Heart left ventricle (tissue), 16 donors: ENCODE results near the gene USP16. TPM values are rescaled to one million over a fixed set of nuclear protein-coding genes. Genes with fewer than 3 reads are reported as not detected.
"Not testable (repeated sequence)": the region's sequence is repeated elsewhere in the genome, so short reads cannot be mapped to it uniquely, and the experiment has no call there.

Experiments used
- ATAC-seq, 4 donors: fragments of 200-7000 bp; cut with Tn5 transposase; one replicate each; pipeline ENCODE4 v1.9.1; 2020 to 2022; ENCODE audit warnings: moderate library complexity in 4 of 4, mild to moderate bottlenecking in 3 of 4, moderate number of reproducible peaks in 1 of 4
- DNase-seq, 5 donors: peaks; one replicate each; pipeline ENCODE4 v3.0.0-alpha.2; 2020
- H3K27ac ChIP-seq, 12 donors: fragments of 200-600 bp; sonication (generic) in 4 of 12; one replicate each; pipeline versions ENCODE4 v1.5.0 to v1.8.0; 2016 to 2022; ENCODE audit warnings: mild to moderate bottlenecking in 2 of 12
- H3K27me3 ChIP-seq, 9 donors: fragments of 200-600 bp; sonication (generic) in 2 of 9; one replicate each; pipeline versions ENCODE4 v1.5.1 to v1.8.0; 2016 to 2022; ENCODE audit warnings: mild to moderate bottlenecking in 3 of 9
- H3K36me3 ChIP-seq, 9 donors: fragments of 200-600 bp; sonication (generic) in 2 of 9; one replicate each; pipeline versions ENCODE4 v1.5.0 to v1.8.0; 2018 to 2022; ENCODE audit warnings: mild to moderate bottlenecking in 2 of 9
- H3K4me1 ChIP-seq, 12 donors: fragments of 200-600 bp; sonication (generic) in 4 of 12; one replicate each; pipeline versions ENCODE4 v1.5.0 to v1.8.0; 2016 to 2022; ENCODE audit warnings: mild to moderate bottlenecking in 3 of 12
- H3K4me3 ChIP-seq, 12 donors: fragments of 200-600 bp; sonication (generic) in 4 of 12; one replicate each; pipeline versions ENCODE4 v1.5.0 to v1.8.0; 2017 to 2022; ENCODE audit warnings: mild to moderate bottlenecking in 9 of 12, moderate library complexity in 4 of 12
- H3K9me3 ChIP-seq, 12 donors: fragments of 200-600 bp; sonication (generic) in 4 of 12; one replicate each; pipeline versions ENCODE4 v1.5.0 to v1.8.0; 2016 to 2022; ENCODE audit warnings: mild to moderate bottlenecking in 1 of 12
- CTCF ChIP-seq, 12 donors: fragments of 200-600 bp; sonication (generic) in 4 of 12; IDR thresholded peaks; one replicate each; pipeline versions ENCODE4 v1.5.0 to v1.8.0; 2018 to 2022; ENCODE audit warnings: antibody characterized with exemption in 12 of 12, mild to moderate bottlenecking in 5 of 12
- POLR2A ChIP-seq, 2 donors: fragments of 450-650 bp; IDR thresholded peaks; one replicate each; pipeline ENCODE4 v1.6.1; 2017; ENCODE audit warnings: antibody characterized with exemption in 2 of 2, mild to moderate bottlenecking in 2 of 2, moderate library complexity in 2 of 2
- WGBS, 4 donors: extraction: QIAGEN DNeasy Blood & Tissue Kit in 2 of 4; methylation state at CpG; one replicate each; pipeline versions ENCODE4 v1.1.5 to v1.1.7; 2013 to 2018; 5-methylcytosine and 5-hydroxymethylcytosine counted together
- intact Hi-C, 10 donors: fragments of 100-400 bp; cut with DNase I; formaldehyde crosslinking; loops; one replicate each; pipeline versions ENCODE4 v1.11.1 to v1.14.2; 2022
- polyA plus RNA-seq, 2 donors: library from polyadenylated mRNA; stranded (reverse); fragments of 200-250 nt; gene quantifications; one replicate each; pipeline ENCODE4 v1.2.3, GENCODE V29; 2013
- total RNA-seq, 9 donors: library from RNA; depleted of rRNA in 2 of 9; stranded (reverse); fragments of >200 nt in 2 of 9; fragmentation: NEBNext Ultra II Directional in 3 of 9; extraction: Animal tissue kit (Norgen Biotek cat#: 25700) in 3 of 9; gene quantifications; one replicate each; pipeline versions ENCODE4 v1.1.0 to v1.2.4, GENCODE V29; 2016 to 2023
- donor health status: ischemic (EF 13 %, LVEDD 7.1; RV severe dilation, severe dysfunction).
- donor health status: healthy with polysubstance abuse.
- donor health status: DM: no; HTN: yes; CAD: no.
- donor health status: DM: no; HTN: no; CAD: no.
- donor health status: ischemic (EF 25% LVEDD 6.9; RV normal size, moderate dysfunction).
- donor health status: ischemic (EF 25% LVEDD 5.7; RV mildly dilated, moderate dysfunction).
- donor health status: healthy.
- donor health status: DM: yes; HTN: yes; CAD: no.
- donor health status: ischemic (EF 35%, LVEDD 5.7; RV mildly dilated, moderate dysfunction).
- donor health status: nonischemic (EF 11% LVEDD 7.7; RV severe dilation, severe dysfunction).
- donor health status: DM: yes; HTN: yes; CAD: no.
- donor health status: PGD.
- donor health status: ischemic (EF 29% LVEDD 5.4; RV normal size, mild dysfunction).
- donor health status: nonischemic (EF 23%, LVEDD 6.1; RV moderate dilation, normal function).

The USP16 gene
- total and polyA plus RNA-seq, 11 donors: 16.4 to 42.6 (median 32.4) TPM

GRCh38 chr21:29075706-29076466 lies 51.4 kb downstream of the USP16 start:
- DNase-seq: no peak
- Histone ChIP-seq H3K36me3 (peaks cover 0 to 2% (median 0%) of the 10 kb centered on the region in 9 donors), H3K9me3 (no peaks in the 10 kb centered on the region), H3K4me1 (peaks cover 6 to 65% (median 23%) of the 10 kb centered on the region in 12 donors), H3K27ac (peak overlapping the region in 6 of 12 donors; percentile 77 to 88 (median 80)), H3K27me3 (no peaks in the 10 kb centered on the region), H3K4me3 (no peak overlapping the region)
- intact Hi-C loops: loop anchor here in 2 of 10 donors (5.0 to 10.0 kb wide), 2 partner anchors 221 to 229 kb away; partner anchors contain the start of gene BACH1 (in 1 of the 2)
- no peak for TF ChIP-seq CTCF (IDR thresholded peaks at IDR 0.05)
- TF ChIP-seq POLR2A (IDR thresholded peaks at IDR 0.05): no peak
- no peak for ATAC-seq
- WGBS, 4 donors: 92 to 96% (median 94%) methylated on average over 9 of the region's 9 CpGs

- Histone ChIP-seq H3K27ac (peak overlapping the region; percentile 40 to 92 (median 80)), H3K4me1 (peaks cover 2 to 57% (median 12%) of the 10 kb centered on the region in 12 donors), H3K4me3 (peak overlapping the region; percentile 33 to 71 (median 64))
- ATAC-seq: peak in 1 of 4 donors; percentile 5
- H3K36me3 ChIP-seq, H3K9me3 ChIP-seq, H3K27me3 ChIP-seq: not testable (repeated sequence)
- 23 to 31% (median 30%) methylated on average over 31 to 50 of the region's 50 CpGs for WGBS, 4 donors
- intact Hi-C loops: loop anchor here in 2 of 10 donors (5.0 to 10.0 kb wide), 2 partner anchors 220 to 228 kb away; partner anchors contain the start of gene BACH1 (in 1 of the 2)
- peak; percentile 67 to 81 (median 78) for DNase-seq
- peak in 1 of 2 donors; percentile 25 for TF ChIP-seq POLR2A (IDR thresholded peaks at IDR 0.05)
These were observed 52.5 kb downstream of the USP16 start for GRCh38 chr21:29076731-29077640.

GRCh38 chr21:29077651-29078090 lies 53.2 kb downstream of the USP16 start:
- intact Hi-C loops: loop anchor here in 2 of 10 donors (5.0 to 10.0 kb wide), 2 partner anchors 220 to 227 kb away; partner anchors contain the start of gene BACH1 (in 1 of the 2)
- no peaks in the 10 kb centered on the region for H3K27me3 ChIP-seq
- no peaks in the 10 kb centered on the region for H3K9me3 ChIP-seq
- H3K27ac ChIP-seq: peak overlapping the region; percentile 40 to 92 (median 80)
- WGBS, 4 donors: 35 to 40% (median 36%) methylated on average over 6 of the region's 6 CpGs
- TF ChIP-seq CTCF (IDR thresholded peaks at IDR 0.05): no peak
- no peak for TF ChIP-seq POLR2A (IDR thresholded peaks at IDR 0.05)
- DNase-seq (no peak), ATAC-seq (no peak)
- no peaks in the 10 kb centered on the region for H3K36me3 ChIP-seq
- H3K4me1 ChIP-seq: peaks cover 0 to 50% (median 5%) of the 10 kb centered on the region in 12 donors
- H3K4me3 ChIP-seq: peak overlapping the region; percentile 33 to 71 (median 64)
